GM19023 (cell line): Measurements from ENCODE around the gene UQCRHL.

Source experiments
- ATAC-seq: cut with Tn5 transposase; IDR thresholded peaks from one replicate; pipeline ENCODE4 v1.9.1; 2021; ENCODE audit warnings: mild to moderate bottlenecking, moderate library complexity; ENCODE audit not compliant: unreplicated experiment

Gene UQCRHL

GRCh38 chr1:15760520-15761211 is 46.8 kb downstream of the UQCRHL start:
- no peak for ATAC-seq

- no peak for ATAC-seq
Observed at GRCh38 chr1:15758953-15759661, 48.3 kb downstream of the UQCRHL start.

- ATAC-seq = no peak
Observed at GRCh38 chr1:15758343-15758931, 49.0 kb downstream of the UQCRHL start, which contains the start of gene FBLIM1. TSS of gene FBLIM1 (plus strand) at chr1:15758795. CDS start at chr1:15764984, 6,189 bp downstream.

- no peak for ATAC-seq
Observed at GRCh38 chr1:15757575-15758342, 49.7 kb downstream of the UQCRHL start.
